DMS153 treated with DMSO at 0.1 percent for 48 hours (cell line): ENCODE measurements around the gene TENM4.
A peak's percentile ranks its signal among the peaks of the same experiment; 100 is the strongest.
"Not testable (repeated sequence)": the region's sequence is repeated elsewhere in the genome, so short reads cannot be mapped to it uniquely, and the experiment has no call there.

Experiments used
- DNase-seq: peaks from one replicate; lab custom pipeline; 2025; ENCODE audit not compliant: unreplicated experiment; lab: John Stamatoyannopoulos, UW

TENM4 gene

GRCh38 chr11:78922859-78923625, 517.8 kb downstream of the TENM4 start:
- no peak for DNase-seq

GRCh38 chr11:78921509-78921908, 519.3 kb downstream of the TENM4 start:
- DNase-seq, result peak; percentile 23

GRCh38 chr11:78920329-78920728, 520.5 kb downstream of the TENM4 start:
- no peak for DNase-seq

GRCh38 chr11:78916759-78917158, 524.1 kb downstream of the TENM4 start:
- no peak for DNase-seq

- no peak for DNase-seq
These were observed 526.3 kb downstream of the TENM4 start for GRCh38 chr11:78914503-78914902.

- no peak for DNase-seq
These were observed 528.1 kb downstream of the TENM4 start for GRCh38 chr11:78912778-78913177.

- DNase-seq, result no peak
These were observed 530.5 kb downstream of the TENM4 start for GRCh38 chr11:78910322-78910721.

- no peak for DNase-seq
These were observed 531.4 kb downstream of the TENM4 start for GRCh38 chr11:78909386-78909785.

GRCh38 chr11:78907636-78908035, 533.2 kb downstream of the TENM4 start:
- DNase-seq, result no peak

- no peak for DNase-seq
These were observed 534.3 kb downstream of the TENM4 start for GRCh38 chr11:78906566-78906965.

- DNase-seq, result no peak
These were observed 535.1 kb downstream of the TENM4 start for GRCh38 chr11:78905756-78906155.

GRCh38 chr11:78902771-78903507, 537.9 kb downstream of the TENM4 start:
- no peak for DNase-seq

GRCh38 chr11:78901831-78902230, 539.0 kb downstream of the TENM4 start:
- no peak for DNase-seq

GRCh38 chr11:78898266-78898775, 542.5 kb downstream of the TENM4 start:
- DNase-seq, result no peak

GRCh38 chr11:78893996-78894395, 546.8 kb downstream of the TENM4 start:
- no peak for DNase-seq

GRCh38 chr11:78889698-78890097, 551.1 kb downstream of the TENM4 start:
- DNase-seq, result no peak

- no peak for DNase-seq
These were observed 554.2 kb downstream of the TENM4 start for GRCh38 chr11:78886616-78887015.

- no peak for DNase-seq
These were observed 556.1 kb downstream of the TENM4 start for GRCh38 chr11:78884761-78885160.

GRCh38 chr11:78883506-78883905, 557.3 kb downstream of the TENM4 start:
- DNase-seq, result no peak

- DNase-seq, result not testable (repeated sequence)
These were observed 561.5 kb downstream of the TENM4 start for GRCh38 chr11:78879094-78879980.

GRCh38 chr11:78878631-78879030, 562.2 kb downstream of the TENM4 start:
- DNase-seq, result no peak
